HTERT RPE-1 (cell line): ENCODE measurements around the gene OPN4.

ENCODE experiments used
- in situ Hi-C: fragments of 300-500 bp; cut with MboI; formaldehyde crosslinking; loops from 4 replicates; pipeline ENCODE4 v1.14.3; 2020; ENCODE audit warnings: low sequenced_read_pairs

Gene OPN4

DNA sequence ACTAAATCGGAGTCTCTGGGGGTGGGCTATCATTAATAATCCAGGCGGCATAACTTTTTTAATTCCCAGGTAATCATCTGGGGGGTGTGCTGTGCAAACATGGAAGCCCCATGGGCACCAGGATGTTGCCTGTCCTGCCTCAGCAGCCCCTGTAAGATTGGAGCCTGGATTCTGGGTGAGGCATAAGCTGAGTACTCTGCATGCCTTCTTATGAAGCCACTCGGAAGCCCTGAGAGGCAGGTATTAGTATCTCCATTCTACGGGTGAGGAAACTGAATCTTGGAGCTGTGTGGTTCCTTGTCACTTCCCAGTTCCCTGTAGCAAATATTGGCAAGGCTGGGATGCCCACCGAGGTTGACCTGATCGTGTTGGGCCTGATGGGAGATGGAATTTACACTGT, 7.4 kb upstream of the OPN4 start:
- in situ Hi-C loops: no loop called here

DNA sequence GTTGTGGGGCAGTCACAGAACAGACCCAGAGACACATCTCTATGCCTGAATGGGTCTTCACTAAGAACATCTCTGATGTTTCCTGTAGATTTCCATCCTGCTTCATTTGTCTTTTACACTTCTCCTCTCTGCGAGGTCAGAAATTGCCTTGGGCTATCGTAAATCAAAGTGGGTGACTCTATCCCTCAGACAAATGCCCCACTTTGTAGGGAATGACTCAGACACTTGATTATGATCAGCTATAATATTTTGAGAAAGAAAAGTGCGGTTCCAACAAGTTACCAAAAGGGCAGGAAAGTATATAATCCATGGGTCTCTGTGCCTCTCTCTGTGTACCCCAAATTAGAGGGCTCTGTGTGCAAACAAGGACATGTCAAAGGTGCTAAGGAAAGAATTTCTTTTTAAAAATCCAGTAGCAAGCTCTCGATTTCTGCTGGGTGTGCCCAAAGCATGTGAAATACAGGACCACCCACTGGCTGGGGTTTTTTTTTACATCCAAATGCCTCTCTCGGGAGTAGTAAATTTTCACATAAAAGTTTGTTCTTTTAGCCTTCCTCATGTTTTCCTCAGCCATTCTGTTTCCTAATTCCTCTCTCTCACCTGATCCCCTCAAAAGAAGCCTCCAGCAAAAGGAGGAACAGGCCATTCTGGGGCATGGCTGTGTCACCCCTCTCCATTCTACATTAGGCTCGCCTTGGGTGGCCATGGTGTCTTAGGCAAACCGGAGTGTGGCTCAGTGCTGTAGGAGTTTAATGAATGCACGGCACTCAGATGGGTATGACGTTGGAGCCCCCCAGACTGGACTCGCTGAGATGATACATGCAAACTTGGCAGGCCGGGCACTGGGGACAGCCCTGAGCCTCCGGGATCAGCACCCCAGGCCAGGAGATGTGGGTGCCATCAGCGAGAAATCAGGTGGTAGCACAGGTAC, 6.3 kb upstream of the OPN4 start:
- in situ Hi-C loops: no loop called here

GRCh38 chr10:86648704-86649427, 5.5 kb upstream of the OPN4 start:
- in situ Hi-C loops: no loop called here

DNA sequence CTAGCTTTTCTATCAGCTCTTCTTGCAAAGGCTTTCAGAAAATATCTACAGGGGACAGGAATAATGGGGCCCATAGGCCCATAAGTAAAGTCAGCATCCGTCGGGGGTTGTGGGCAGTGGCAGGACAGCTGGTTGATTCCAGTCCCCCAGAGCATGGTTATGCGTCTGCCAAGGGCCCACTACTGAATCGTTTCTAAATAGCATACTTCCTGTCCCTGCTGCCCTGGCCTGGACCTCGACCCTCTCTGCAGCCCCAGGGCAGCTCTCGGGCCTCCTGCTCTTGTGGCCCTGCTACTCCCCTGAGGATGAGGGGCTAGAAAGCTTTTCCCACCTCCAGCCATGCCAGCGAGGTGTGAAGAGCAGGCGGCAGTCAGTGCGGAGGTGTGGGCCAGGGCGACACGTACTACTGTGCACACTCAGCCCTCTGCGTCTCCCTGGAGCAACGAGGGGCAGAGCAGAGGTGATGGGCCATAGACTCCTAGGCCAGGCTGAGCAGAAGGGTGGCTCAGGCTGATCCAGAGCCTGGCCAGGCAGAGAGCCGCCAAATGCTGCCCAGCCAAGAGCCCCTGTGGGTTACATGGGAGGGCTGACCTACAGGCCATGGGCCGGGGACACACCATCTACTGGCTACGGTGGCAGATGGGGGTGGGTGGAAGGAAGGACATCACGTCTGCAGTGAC, 4.7 kb upstream of the OPN4 start:
- in situ Hi-C loops: no loop called here

- in situ Hi-C loops: no loop called here
Measured at GRCh38 chr10:86650151-86650550, 4.2 kb upstream of the OPN4 start.

DNA sequence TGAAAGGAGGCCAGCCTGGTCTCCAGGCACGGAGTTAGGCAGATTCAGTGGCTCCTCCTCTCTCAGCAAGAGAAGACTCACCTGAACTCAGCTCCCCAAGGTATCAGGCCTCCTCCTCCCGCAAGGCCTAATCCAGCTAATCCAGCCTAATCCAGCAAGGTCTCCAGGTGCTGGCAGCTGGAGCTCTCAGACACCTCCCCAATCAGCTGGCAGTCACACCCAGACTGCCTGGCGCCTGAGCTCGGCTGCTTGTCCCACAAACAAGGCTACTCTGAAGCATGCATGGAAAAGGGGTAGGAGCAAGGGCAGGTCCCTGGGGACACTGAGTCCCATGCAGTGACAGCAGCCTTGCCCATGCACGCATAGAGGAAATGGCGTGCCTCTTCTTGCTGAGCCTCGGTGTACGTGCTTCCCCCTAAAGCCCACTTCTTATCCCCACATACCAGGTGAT, 3.3 kb upstream of the OPN4 start:
- in situ Hi-C loops: no loop called here

- in situ Hi-C loops: no loop called here
Measured at GRCh38 chr10:86651631-86652331, 2.6 kb upstream of the OPN4 start.

DNA sequence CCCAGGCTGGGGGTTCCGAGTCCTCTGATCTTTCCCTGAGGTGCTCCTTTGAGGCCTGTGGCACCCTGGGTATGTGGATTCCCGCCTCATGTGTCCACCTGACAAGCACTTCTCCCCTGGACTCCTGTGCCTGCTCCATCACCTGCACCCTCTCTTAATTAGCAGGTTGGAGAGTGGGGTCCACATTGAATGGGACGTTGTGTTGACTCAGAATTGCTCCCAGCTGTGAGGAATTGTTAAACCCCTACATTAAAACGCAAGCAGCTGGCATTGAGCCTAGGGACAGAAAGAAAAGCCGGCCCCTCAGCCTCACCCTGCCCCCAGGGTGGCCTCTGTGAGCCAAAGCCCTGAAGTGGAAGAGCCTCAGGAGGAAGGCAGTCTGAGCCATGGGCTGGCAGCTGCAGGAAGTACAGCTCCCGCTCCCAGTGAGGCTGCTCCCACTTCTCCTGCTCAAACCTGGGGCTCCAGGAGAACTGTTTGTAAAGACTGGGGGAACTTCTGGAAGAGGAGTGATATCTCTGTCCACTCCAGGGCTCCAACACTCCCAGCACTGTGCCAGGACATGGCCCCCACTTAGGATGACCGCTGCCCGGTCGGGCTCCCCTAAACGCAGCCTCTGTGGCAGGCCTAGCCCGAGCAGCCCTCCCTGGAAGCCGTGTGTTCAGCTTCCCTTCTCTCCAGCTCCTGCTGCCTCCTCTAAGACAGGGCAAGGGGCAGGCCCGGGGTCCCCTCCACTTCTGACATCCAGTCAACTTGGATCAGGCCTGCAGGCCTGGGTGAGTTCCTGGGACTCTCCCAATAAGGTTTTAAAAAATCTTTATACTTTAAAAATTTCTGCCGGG, 1.8 kb upstream of the OPN4 start:
- in situ Hi-C loops: no loop called here

DNA sequence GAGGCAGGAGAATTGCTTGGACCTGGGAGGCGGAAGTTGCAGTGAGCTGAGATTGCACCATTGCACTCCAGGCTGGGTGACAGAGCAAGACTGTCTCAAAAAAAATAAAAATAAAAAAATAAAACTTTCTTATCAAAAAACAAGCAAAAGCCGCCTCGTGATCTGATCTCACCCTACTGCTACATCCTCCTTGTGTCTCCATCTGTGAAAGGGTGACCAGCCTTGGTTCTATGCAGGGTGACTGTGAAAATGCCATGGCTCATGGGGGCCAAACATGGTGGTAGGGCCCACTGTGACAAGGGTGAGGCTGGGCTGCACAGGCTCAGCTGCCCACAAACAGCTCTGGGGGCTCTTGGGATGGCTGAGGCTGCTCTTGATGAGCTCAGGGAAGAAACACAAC, 968 bp upstream of the OPN4 start:
- in situ Hi-C loops: no loop called here

DNA sequence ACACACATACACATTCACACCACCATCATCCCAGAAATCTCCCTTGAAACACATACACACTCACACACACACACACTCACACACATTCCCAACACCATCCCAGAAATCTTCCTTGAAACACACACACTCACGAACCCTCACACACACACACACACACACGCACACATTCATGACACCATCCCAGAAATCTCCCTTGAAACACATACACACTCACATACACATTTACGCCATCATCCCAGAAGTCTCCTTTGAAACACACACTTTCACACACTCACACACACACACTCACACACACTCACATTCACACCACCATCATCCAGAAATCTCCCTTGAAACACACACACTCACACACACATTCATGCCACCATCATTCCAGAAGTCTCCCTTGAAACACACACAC, 360 bp upstream of the OPN4 start:
- in situ Hi-C loops: no loop called here

- in situ Hi-C loops: no loop called here
Measured at GRCh38 chr10:86655173-86655540, 810 bp downstream of the OPN4 start.

DNA sequence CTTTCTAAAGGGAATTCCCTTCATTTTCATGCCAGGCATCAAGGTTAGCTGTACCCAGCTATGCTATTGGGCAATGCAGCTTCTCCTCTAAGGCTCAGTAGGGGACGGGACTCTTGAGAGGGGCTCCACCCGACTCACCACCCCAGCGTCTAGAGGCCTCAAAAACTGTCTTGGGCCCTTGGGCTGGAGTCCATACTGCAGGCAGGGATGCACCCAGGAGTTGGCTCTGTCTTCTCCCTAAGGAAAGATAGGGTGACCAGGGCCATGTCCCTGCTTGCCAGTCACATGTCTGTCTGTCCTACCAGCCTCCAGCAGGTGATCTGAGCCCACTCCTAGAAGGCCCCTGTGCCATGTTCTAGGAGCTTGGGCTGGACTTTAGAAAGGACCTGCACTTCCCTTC, 1.2 kb downstream of the OPN4 start:
- in situ Hi-C loops: no loop called here

DNA sequence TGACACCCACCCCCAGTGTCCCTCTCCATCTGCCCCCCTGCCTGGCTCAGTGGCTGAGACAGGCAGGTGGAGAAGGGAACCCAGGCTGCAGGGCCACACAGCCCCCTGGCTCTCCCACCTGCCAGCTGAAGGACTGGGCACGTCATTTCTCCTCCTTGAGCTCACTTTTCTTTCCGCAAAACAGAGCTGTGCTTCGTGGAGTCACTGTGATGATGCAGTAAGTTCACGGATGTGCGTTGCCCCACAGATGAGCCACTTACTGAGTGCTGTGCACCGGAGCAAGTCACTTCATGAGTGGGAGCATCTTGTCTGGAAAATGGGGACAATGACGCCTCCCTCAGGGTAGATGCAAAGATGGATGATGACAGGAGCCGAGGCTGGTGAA, 2.7 kb downstream of the OPN4 start:
- in situ Hi-C loops: no loop called here

- in situ Hi-C loops: no loop called here
Measured at GRCh38 chr10:86657396-86658011, 3.2 kb downstream of the OPN4 start.

- in situ Hi-C loops: no loop called here
Measured at GRCh38 chr10:86658261-86658741, 4.0 kb downstream of the OPN4 start.

GRCh38 chr10:86658751-86659150, 4.4 kb downstream of the OPN4 start:
- in situ Hi-C loops: no loop called here

DNA sequence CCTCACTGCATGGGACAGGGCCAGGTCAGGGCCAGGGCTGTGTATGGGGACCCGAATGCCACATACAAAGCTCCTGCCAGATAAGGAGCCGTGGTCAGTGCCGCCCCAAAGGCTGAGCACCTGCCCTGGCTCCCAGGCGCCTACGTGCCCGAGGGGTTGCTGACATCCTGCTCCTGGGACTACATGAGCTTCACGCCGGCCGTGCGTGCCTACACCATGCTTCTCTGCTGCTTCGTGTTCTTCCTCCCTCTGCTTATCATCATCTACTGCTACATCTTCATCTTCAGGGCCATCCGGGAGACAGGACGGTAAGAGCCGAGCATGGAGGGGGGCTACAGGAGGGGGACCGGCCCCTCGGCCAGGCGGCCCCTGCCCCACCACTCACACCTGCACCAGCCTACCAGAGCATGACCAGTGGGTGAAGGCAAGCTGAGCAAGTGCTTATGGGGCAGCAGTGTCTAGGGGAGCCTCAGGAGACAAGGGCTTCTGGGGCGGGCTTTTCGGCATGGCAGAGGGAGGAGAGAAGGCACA, 4.9 kb downstream of the OPN4 start:
- in situ Hi-C loops: no loop called here

- in situ Hi-C loops: no loop called here
Measured at GRCh38 chr10:86659721-86660453, 5.5 kb downstream of the OPN4 start.
